HG03432 (cell line): Measurements from ENCODE around the gene FAM131A.
A peak's percentile ranks its signal among the peaks of the same experiment; 100 is the strongest.

Experiments used
- ATAC-seq: cut with Tn5 transposase; IDR thresholded peaks from one replicate; pipeline ENCODE4 v1.9.1; 2021; ENCODE audit warnings: mild to moderate bottlenecking, moderate library complexity; ENCODE audit not compliant: unreplicated experiment

FAM131A gene

GRCh38 chr3:184355261-184356040 lies 18.1 kb downstream of the FAM131A start:
- no peak for ATAC-seq

- no peak for ATAC-seq
These were observed 20.1 kb downstream of the FAM131A start for GRCh38 chr3:184357248-184358123.

GRCh38 chr3:184358124-184358767 lies 20.8 kb downstream of the FAM131A start:
- no peak for ATAC-seq

GRCh38 chr3:184358921-184359350 lies 21.5 kb downstream of the FAM131A start:
- ATAC-seq: no peak

GRCh38 chr3:184359610-184360009 lies 22.2 kb downstream of the FAM131A start:
- no peak for ATAC-seq

GRCh38 chr3:184360070-184360928 lies 22.9 kb downstream of the FAM131A start:
- ATAC-seq: no peak

GRCh38 chr3:184360929-184361531 lies 23.6 kb downstream of the FAM131A start:
- no peak for ATAC-seq

- ATAC-seq: peak; percentile 45
These were observed 24.1 kb downstream of the FAM131A start, which contains the start of the genes CLCN2 and POLR2H for GRCh38 chr3:184361532-184361931. TSS of gene CLCN2 (minus strand) at chr3:184361605. CDS start at chr3:184361479, 126 bp downstream. TSS of gene POLR2H (plus strand) at chr3:184361710. CDS start at chr3:184363493, 1,783 bp downstream.

- ATAC-seq: peak; percentile 8
These were observed 24.7 kb downstream of the FAM131A start for GRCh38 chr3:184361932-184362667.

GRCh38 chr3:184362668-184363546 lies 25.5 kb downstream of the FAM131A start:
- ATAC-seq: peak; percentile 85

- no peak for ATAC-seq
These were observed 29.4 kb downstream of the FAM131A start for GRCh38 chr3:184366619-184367289.

- no peak for ATAC-seq
These were observed 30.7 kb downstream of the FAM131A start for GRCh38 chr3:184368116-184368515.

GRCh38 chr3:184368586-184369183 lies 31.3 kb downstream of the FAM131A start:
- no peak for ATAC-seq

- ATAC-seq: peak; percentile 74
These were observed 34.2 kb downstream of the FAM131A start for GRCh38 chr3:184371570-184372018.

- ATAC-seq: no peak
These were observed 35.0 kb downstream of the FAM131A start for GRCh38 chr3:184372296-184372821.

- ATAC-seq: no peak
These were observed 35.5 kb downstream of the FAM131A start for GRCh38 chr3:184372911-184373310.

- ATAC-seq: no peak
These were observed 36.0 kb downstream of the FAM131A start for GRCh38 chr3:184373422-184373821.
